H1 (cell line): ENCODE data around the gene TXNDC2. TPM values are rescaled to one million over a fixed set of nuclear protein-coding genes. Genes with fewer than 3 reads are reported as not detected.

Experiments
- CTCF ChIA-PET: fragments of 300-600 bp; sonication (Branson Sonifier 250); formaldehyde crosslinking; loops from one replicate; lab custom pipeline; 2021; ENCODE audit not compliant: partially characterized antibody; lab: Charles Lee
- POLR2A ChIA-PET: fragments of 300-600 bp; sonication (Branson Sonifier 250); formaldehyde crosslinking; loops from one replicate; lab custom pipeline; 2021; ENCODE audit warnings: inconsistent platforms; ENCODE audit not compliant: partially characterized antibody; lab: Charles Lee
- DNase-seq, 2 experiments: peaks; one replicate each; pipeline versions ENCODE4 v3.0.0 to v3.0.0-alpha.2; 2010 to 2022; ENCODE audit warnings: low spot score in 2 of 2, low read depth in 1 of 2, mixed read lengths in 1 of 2
- FAIRE-seq: peaks from 2 replicates; lab custom pipeline; 2011; peaks lifted over from hg19 to GRCh38; lab: Jason Lieb, UNC
- H2AFZ ChIP-seq: 2 replicates; pipeline ENCODE4 v1.8.1; 2012; ENCODE audit warnings: low read length, inconsistent platforms
- H2AK5ac ChIP-seq: 2 replicates; pipeline ENCODE4 v1.6.1; 2013; ENCODE audit warnings: low read depth, low read length
- H2BK120ac ChIP-seq: replicated peaks from 2 replicates; pipeline ENCODE3; 2013; ENCODE audit warnings: low read depth, low read length, inconsistent platforms
- H2BK12ac ChIP-seq: 2 replicates; pipeline ENCODE4 v1.6.1; 2013; ENCODE audit warnings: low read depth, low read length
- H2BK15ac ChIP-seq: 2 replicates; pipeline ENCODE4 v1.6.1; 2013; ENCODE audit warnings: low read length
- H2BK20ac ChIP-seq: 2 replicates; pipeline ENCODE4 v1.6.1; 2013; ENCODE audit warnings: low read length
- H2BK5ac ChIP-seq: 2 replicates; pipeline ENCODE4 v1.6.1; 2013; ENCODE audit warnings: low read depth, low read length
- H3K14ac ChIP-seq: 2 replicates; pipeline ENCODE4 v1.6.1; 2013; ENCODE audit warnings: inconsistent platforms; ENCODE audit not compliant: insufficient read length
- H3K18ac ChIP-seq: 2 replicates; pipeline ENCODE4 v1.6.1; 2013; ENCODE audit warnings: low read length; ENCODE audit errors: extremely low read depth
- H3K23ac ChIP-seq: 2 replicates; pipeline ENCODE4 v1.6.1; 2013; ENCODE audit warnings: inconsistent platforms; ENCODE audit not compliant: insufficient read length
- H3K23me2 ChIP-seq: 2 replicates; pipeline ENCODE4 v1.6.1; 2013; ENCODE audit warnings: low read depth, low read length
- H3K27ac ChIP-seq: 2 replicates; pipeline ENCODE4 v1.6.1; 2011; ENCODE audit warnings: low read depth, low read length, inconsistent platforms
- H3K27me3 ChIP-seq, 4 experiments: replicated peaks in 1 of 4; 1 replicate in 1 of 4; 2 replicates in 3 of 4; pipeline versions ENCODE4 v1.6.1 to v1.8.1; 2011 to 2013; ENCODE audit warnings: low read length in 3 of 4, mild to moderate bottlenecking in 3 of 4, inconsistent platforms in 2 of 4, mixed read lengths in 2 of 4, moderate library complexity in 1 of 4; ENCODE audit not compliant: control insufficient read depth in 3 of 4, insufficient read depth in 3 of 4; ENCODE audit errors: extremely low read depth in 1 of 4
- H3K36me3 ChIP-seq, 4 experiments: 2 replicates each; pipeline versions ENCODE4 v1.6.1 to v1.8.1; 2011 to 2013; ENCODE audit warnings: mild to moderate bottlenecking in 4 of 4, low read length in 3 of 4, moderate library complexity in 2 of 4, control low read depth in 1 of 4, inconsistent platforms in 1 of 4; ENCODE audit not compliant: insufficient read depth in 4 of 4, control insufficient read depth in 2 of 4
- H3K4ac ChIP-seq: replicated peaks from 2 replicates; pipeline ENCODE3; 2013; ENCODE audit warnings: low read length, low read depth, mixed read lengths, inconsistent platforms; ENCODE audit not compliant: insufficient read length
- H3K4me1 ChIP-seq, 4 experiments: replicated peaks in 1 of 4; 1 replicate in 1 of 4; 2 replicates in 3 of 4; pipeline versions ENCODE4 v1.6.1 to v1.8.1; 2011 to 2013; ENCODE audit warnings: low read length in 3 of 4, inconsistent platforms in 2 of 4, mixed read lengths in 1 of 4; ENCODE audit not compliant: insufficient read depth in 4 of 4, control insufficient read depth in 3 of 4
- H3K4me2 ChIP-seq, 2 experiments: 2 replicates each; pipeline versions ENCODE4 v1.6.1 to v1.8.1; 2011 to 2013; ENCODE audit warnings: low read depth in 2 of 2, low read length in 2 of 2, control low read depth in 1 of 2, inconsistent platforms in 1 of 2, mild to moderate bottlenecking in 1 of 2; ENCODE audit not compliant: insufficient read depth in 1 of 2
- H3K4me3 ChIP-seq, 4 experiments: fragments of 200-600, 300-600 bp in 1 of 4; sonication (generic), shearing (Covaris generic), sonication (Bioruptor Twin) in 1 of 4; 2 replicates each; pipeline versions ENCODE4 v1.5.1 to v1.8.1; 2011 to 2016; ENCODE audit warnings: low read length in 4 of 4, low read depth in 3 of 4, control low read depth in 2 of 4, inconsistent platforms in 2 of 4, mild to moderate bottlenecking in 2 of 4, mixed read lengths in 1 of 4, moderate library complexity in 1 of 4; ENCODE audit not compliant: insufficient read depth in 2 of 4; ENCODE audit errors: extremely low read depth in 1 of 4
- H3K56ac ChIP-seq: replicated peaks from 2 replicates; pipeline ENCODE3; 2013; ENCODE audit warnings: low read depth, mild to moderate bottlenecking, mixed read lengths, low read length, inconsistent platforms; ENCODE audit not compliant: insufficient read length
- H3K79me1 ChIP-seq: 2 replicates; pipeline ENCODE4 v1.6.1; 2013; ENCODE audit warnings: low read depth, low read length, control low read depth
- H3K79me2 ChIP-seq, 2 experiments: 2 replicates each; pipeline versions ENCODE4 v1.6.1 to v1.8.1; 2012 to 2013; ENCODE audit warnings: low read length in 2 of 2, mild to moderate bottlenecking in 2 of 2, inconsistent platforms in 1 of 2; ENCODE audit not compliant: insufficient read depth in 2 of 2, control insufficient read depth in 1 of 2
- H3K9ac ChIP-seq, 4 experiments: replicated peaks in 1 of 4; 1 replicate in 1 of 4; 2 replicates in 3 of 4; pipeline versions ENCODE4 v1.6.1 to v1.8.1; 2011 to 2013; ENCODE audit warnings: low read depth in 3 of 4, low read length in 3 of 4, control low read depth in 2 of 4, mild to moderate bottlenecking in 2 of 4, moderate library complexity in 2 of 4, inconsistent platforms in 1 of 4; ENCODE audit errors: extremely low read depth in 1 of 4
- H3K9me3 ChIP-seq, 2 experiments: 2 replicates each; pipeline versions ENCODE4 v1.6.1 to v1.8.1; 2012 to 2013; ENCODE audit warnings: mild to moderate bottlenecking in 2 of 2, moderate library complexity in 2 of 2, control low read depth in 1 of 2, inconsistent platforms in 1 of 2, low read depth in 1 of 2, low read length in 1 of 2, mixed read lengths in 1 of 2; ENCODE audit not compliant: insufficient read depth in 2 of 2
- H4K20me1 ChIP-seq, 2 experiments: replicated peaks in 1 of 2; 2 replicates each; pipeline versions ENCODE3 to v1.8.1; 2011 to 2013; ENCODE audit warnings: inconsistent platforms in 2 of 2, low read length in 2 of 2, mild to moderate bottlenecking in 1 of 2; ENCODE audit not compliant: insufficient read depth in 2 of 2, control insufficient read depth in 1 of 2
- H4K5ac ChIP-seq: 2 replicates; pipeline ENCODE4 v1.6.1; 2013; ENCODE audit warnings: low read length, low read depth, mixed read lengths, inconsistent platforms; ENCODE audit not compliant: insufficient read length
- H4K8ac ChIP-seq: 2 replicates; pipeline ENCODE4 v1.8.0; 2013; ENCODE audit warnings: mild to moderate bottlenecking, moderate library complexity, low read length, inconsistent platforms; ENCODE audit not compliant: insufficient read depth; ENCODE audit errors: extremely low read depth
- H4K91ac ChIP-seq: replicated peaks from 2 replicates; pipeline ENCODE3; 2013; ENCODE audit warnings: low read length, mixed read lengths, inconsistent platforms; ENCODE audit not compliant: insufficient read length
- ASH2L ChIP-seq: fragments of 200-600, 300-600 bp; sonication (generic); IDR thresholded peaks from one replicate; pipeline ENCODE4 v1.7.1; 2017; ENCODE audit warnings: low read length
- BACH1 ChIP-seq: IDR thresholded peaks from 2 replicates; pipeline ENCODE4 v1.6.1; 2012; ENCODE audit warnings: low read length, improper control_type of control experiment
- CBX5 ChIP-seq: fragments of 300-800, 300-1000 bp; sonication (generic); IDR thresholded peaks from 2 replicates; pipeline ENCODE4 v1.7.1; 2016; ENCODE audit warnings: antibody characterized with exemption, low read length, low read depth
- EGR1 ChIP-seq: IDR thresholded peaks from 2 replicates; pipeline ENCODE4 v1.6.1; 2011; ENCODE audit warnings: low read depth, low read length, borderline replicate concordance
- HDAC6 ChIP-seq: IDR thresholded peaks from one replicate; pipeline ENCODE4 v1.7.1; 2012; ENCODE audit warnings: low read depth, mild to moderate bottlenecking, inconsistent platforms, low read length, moderate library complexity
- RNF2 ChIP-seq: fragments of 200-900, 300-1000 bp; sonication (generic); IDR thresholded peaks from 2 replicates; pipeline ENCODE4 v1.7.1; 2016; ENCODE audit warnings: borderline replicate concordance, low read depth, mild to moderate bottlenecking, antibody characterized with exemption, low read length; ENCODE audit not compliant: poor library complexity, severe bottlenecking; ENCODE audit errors: missing control alignments
- RXRA ChIP-seq: IDR thresholded peaks from 2 replicates; pipeline ENCODE4 v1.6.1; 2011; ENCODE audit warnings: low read depth, mild to moderate bottlenecking, low read length, moderate library complexity; ENCODE audit not compliant: insufficient read depth
- SIN3A ChIP-seq, 2 experiments: IDR thresholded peaks in 1 of 2; conservative IDR thresholded peaks in 1 of 2; 2 replicates each; pipeline ENCODE4 v1.6.1; 2011 to 2012; ENCODE audit warnings: low read length in 2 of 2, improper control_type of control experiment in 1 of 2, low read depth in 1 of 2, mild to moderate bottlenecking in 1 of 2
- TAF7 ChIP-seq: optimal IDR thresholded peaks from 2 replicates; pipeline ENCODE3; 2011; ENCODE audit warnings: low read depth, mild to moderate bottlenecking, inconsistent platforms, low read length, moderate library complexity, borderline replicate concordance
- TBP ChIP-seq: IDR thresholded peaks from 2 replicates; pipeline ENCODE4 v1.6.1; 2011; ENCODE audit warnings: low read depth, low read length, improper control_type of control experiment
- ZNF274 ChIP-seq: IDR thresholded peaks from 2 replicates; pipeline ENCODE4 v1.7.0; 2012; ENCODE audit warnings: low read length, borderline replicate concordance; ENCODE audit errors: extremely low read depth
- WGBS, 2 experiments: shearing (Covaris generic) in 1 of 2; methylation state at CpG; one replicate each; pipeline versions ENCODE4 v1.1.6 to v1.1.7; 2013 to 2015; ENCODE audit warnings: low lambda C conversion rate in 2 of 2, mixed read lengths in 2 of 2, inconsistent platforms in 1 of 2, low coverage in 1 of 2, missing lambda C conversion rate in 1 of 2; ENCODE audit not compliant: insufficient replicate concordance in 2 of 2, insufficient coverage in 1 of 2, insufficient read length in 1 of 2; ENCODE audit errors: extremely low coverage in 1 of 2, missing lambda C conversion rate in 1 of 2; 5-methylcytosine and 5-hydroxymethylcytosine counted together
- polyA plus RNA-seq, 7 experiments: library from polyadenylated mRNA; depleted of rRNA in 3 of 7; stranded (reverse) in 5 of 7; unstranded in 2 of 7; fragments of >200 nt in 5 of 7; fragments of 200-250 nt in 2 of 7; gene quantifications; 1 replicate in 5 of 7; 2 replicates in 1 of 7; 4 replicates in 1 of 7; pipeline versions ENCODE4 v1.2.1 to v1.2.3, GENCODE V29; 2011 to 2013; ENCODE audit warnings: missing spikeins in 2 of 7, mixed read lengths in 2 of 7
- total RNA-seq: library from RNA; stranded (reverse); fragmentation: NEBNext Ultra II Directional; extraction: Animal tissue kit (Norgen Biotek cat#: 25700); gene quantifications from 2 replicates; pipeline ENCODE4 v1.2.1, GENCODE V29; 2021

TXNDC2 gene
- total and polyA plus RNA-seq, 2 of the 8 experiments (the other 6 are each of a cell fraction or from before 2014, with no cell fraction given) = 0.09 TPM; not detected in 1

DNA sequence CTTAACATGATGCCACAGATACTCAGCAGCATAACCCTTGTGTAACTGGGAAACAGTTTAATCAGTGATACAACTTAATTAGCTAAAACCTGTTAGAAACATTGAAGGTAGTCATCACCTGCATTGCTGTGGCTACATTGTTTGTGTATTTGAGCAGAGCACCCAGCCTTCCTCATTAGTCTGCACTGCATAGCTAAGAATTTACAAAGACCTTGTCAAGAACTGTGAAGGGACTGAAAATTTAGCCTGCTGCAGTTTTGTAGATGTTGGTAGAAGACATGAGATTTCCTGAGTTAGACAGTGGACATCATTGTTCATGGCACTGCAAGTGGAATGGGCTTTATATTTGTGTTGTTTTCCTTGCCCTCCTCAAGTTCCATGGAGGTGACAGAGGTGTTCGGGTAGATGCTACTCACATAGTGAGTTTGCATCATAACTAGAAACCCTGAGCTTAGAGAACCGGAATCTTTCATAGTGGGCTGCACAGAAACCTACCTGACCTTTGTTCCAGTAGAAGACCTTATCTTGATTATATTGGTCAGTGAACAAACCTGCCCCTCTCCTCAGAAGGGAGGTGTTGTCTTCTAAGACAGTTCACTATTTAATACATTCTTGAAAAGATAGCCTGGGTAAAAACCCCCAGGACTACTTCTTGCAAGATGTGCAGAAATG, 40.6 kb downstream of the TXNDC2 start:
- FAIRE-seq (no peak), DNase-seq (no peak)
- H2BK120ac ChIP-seq = no peak overlapping the region
- H3K27ac ChIP-seq = 0 out of 2 replicates have a peak overlapping the region, but pooled peaks have one; percentile 38
- H4K91ac ChIP-seq = no peak overlapping the region
- POLR2A ChIA-PET = interaction anchor here (2.4 kb wide), 1 partner anchor 12 kb away, joined by 14 read pairs; the partner anchor contains the start of gene VAPA
- H2BK5ac ChIP-seq = 0 out of 2 replicates have a peak overlapping the region, but pooled peaks have one; percentile 13
- H2AFZ ChIP-seq = no peak overlapping the region
- H3K79me1 ChIP-seq = no peaks in the 10 kb centered on the region; the same call in 1 of the 2 replicates
- H3K4me3 ChIP-seq = no peak overlapping the region
- H3K9ac ChIP-seq = no peak overlapping the region
- TF ChIP-seq CBX5 = no peak
- no peak for TF ChIP-seq RNF2
- no peak for TF ChIP-seq TAF7
- TF ChIP-seq ZNF274 = no peak
- TF ChIP-seq SIN3A (conservative IDR thresholded peaks at IDR 0.05 in 1 of 2, IDR thresholded peaks at IDR 0.05 in 1 of 2; ENCODE audit: low read depth in 1 of 2, low read length in 2 of 2) = no peak
- TF ChIP-seq HDAC6 = no peak
- TF ChIP-seq EGR1 = no peak
- no peak for TF ChIP-seq BACH1
- no peak for TF ChIP-seq TBP
- no peak for TF ChIP-seq RXRA
- no peak for TF ChIP-seq ASH2L
- peaks cover 16 to 100% of the 10 kb centered on the region in 2 experiments for H3K79me2 ChIP-seq
- H2BK15ac ChIP-seq = no peak overlapping the region
- no peak overlapping the region for H3K18ac ChIP-seq
- no peaks in the 10 kb centered on the region for H3K9me3 ChIP-seq
- H3K4ac ChIP-seq = no peak overlapping the region
- H3K4me2 ChIP-seq = 0 out of 4 replicates have a peak overlapping the region, but pooled peaks of 1 of the 2 experiments have one; percentile 6
- no peak overlapping the region for H4K5ac ChIP-seq
- H3K4me1 ChIP-seq = peaks cover 1 to 16% (median 5%) of the 10 kb centered on the region in 4 experiments; a peak in 5 of 7 replicates
- H3K14ac ChIP-seq = no peak overlapping the region
- no peaks in the 10 kb centered on the region for H3K36me3 ChIP-seq
- no peak overlapping the region for H3K56ac ChIP-seq
- H3K27me3 ChIP-seq = no peaks in the 10 kb centered on the region
- CTCF ChIA-PET = interaction anchor here (0.6 to 1.3 kb wide), 4 partner anchors 13 to 204 kb away, joined by 3 to 4 read pairs (median 3); partner anchors contain the start of gene VAPA
- H2BK20ac ChIP-seq = no peak overlapping the region
- peaks cover 6 to 24% of the 10 kb centered on the region in 2 experiments for H4K20me1 ChIP-seq
- WGBS, 2 experiments = 78% methylated on average over 2 of the region's 2 CpGs; no CpG with 5 or more reads in 1 of the 2 experiments
- H2AK5ac ChIP-seq = no peak overlapping the region
- no peak overlapping the region for H3K23ac ChIP-seq
- H3K23me2 ChIP-seq = no peaks in the 10 kb centered on the region
- no peak overlapping the region for H4K8ac ChIP-seq
- H2BK12ac ChIP-seq = no peak overlapping the region
